ENCODE data around the gene UBE2D3.
A peak's percentile ranks its signal among the peaks of the same experiment; 100 is the strongest.
"Not testable (repeated sequence)": the region's sequence is repeated elsewhere in the genome, so short reads cannot be mapped to it uniquely, and the experiment has no call there.

UBE2D3 gene

DNA sequence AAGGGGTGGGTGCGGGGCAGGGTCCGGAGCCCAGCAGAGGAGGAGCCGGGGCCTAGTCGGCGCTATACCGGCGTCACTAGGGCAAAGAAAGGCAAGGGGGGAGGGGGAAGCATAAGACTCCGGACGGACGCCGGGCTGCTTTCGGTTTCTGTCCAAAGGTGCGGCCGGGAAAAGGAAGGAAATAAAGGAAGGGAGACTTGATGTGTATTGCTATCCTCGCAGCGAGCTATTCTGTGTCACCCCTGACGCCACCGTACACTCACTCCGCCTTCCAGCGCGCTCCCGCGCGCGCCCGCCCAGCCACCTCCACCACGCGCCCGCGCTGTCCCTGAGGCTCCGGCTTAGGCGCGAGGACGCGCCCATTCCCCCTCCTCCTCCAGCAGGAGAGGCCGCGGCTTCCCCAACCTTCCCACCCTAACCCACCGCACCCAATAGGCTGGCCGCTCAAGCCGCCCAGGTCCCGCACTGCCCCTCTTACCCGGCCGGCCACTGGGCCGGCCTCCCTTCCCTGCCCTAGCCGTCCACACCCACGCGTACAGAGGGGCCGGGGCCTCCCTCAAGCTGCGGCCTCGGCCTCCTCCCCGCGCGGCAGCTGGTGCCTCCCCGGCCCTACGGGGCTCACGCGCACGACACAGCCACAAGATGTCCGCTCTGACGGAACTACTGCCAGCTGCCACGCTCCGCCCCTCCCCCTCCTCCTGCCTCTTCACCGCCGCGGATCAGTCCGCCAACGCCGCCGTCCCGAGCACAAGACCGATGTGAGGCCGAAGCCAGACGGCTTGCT lies at the start of gene UBE2D3:
Gene UBE2D3 (minus strand): TSS at position 662 of the 784 bp plus-strand sequence. CDS start 1,043 bp downstream, outside the sequence.
- peak; percentile 83 for DNase-seq (ENCODE audit: low spot score)

DNA sequence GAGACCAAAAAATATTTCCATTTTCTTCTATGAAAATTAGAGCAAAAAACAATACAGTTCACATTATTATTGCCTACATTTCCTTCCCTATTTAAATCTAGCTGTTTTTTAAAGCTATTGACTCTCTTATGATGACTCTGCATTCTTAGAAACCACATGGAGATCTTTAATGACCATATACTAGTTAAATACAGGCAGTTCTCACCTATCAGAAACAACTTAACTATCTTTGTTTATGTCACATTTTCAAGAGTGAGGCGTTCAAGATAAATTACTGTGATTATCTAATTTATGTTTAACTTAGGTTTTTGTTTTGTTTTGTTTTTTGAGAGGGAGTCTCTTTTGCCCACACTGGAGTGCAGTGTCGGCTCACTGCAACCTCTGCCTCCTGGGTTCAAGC lies 44.4 kb upstream of the UBE2D3 start:
- DNase-seq (ENCODE audit: low spot score), result no peak

- no peak for DNase-seq (ENCODE audit: low spot score)
These were observed 42.3 kb upstream of the UBE2D3 start for GRCh38 chr4:102869569-102870197.

DNA sequence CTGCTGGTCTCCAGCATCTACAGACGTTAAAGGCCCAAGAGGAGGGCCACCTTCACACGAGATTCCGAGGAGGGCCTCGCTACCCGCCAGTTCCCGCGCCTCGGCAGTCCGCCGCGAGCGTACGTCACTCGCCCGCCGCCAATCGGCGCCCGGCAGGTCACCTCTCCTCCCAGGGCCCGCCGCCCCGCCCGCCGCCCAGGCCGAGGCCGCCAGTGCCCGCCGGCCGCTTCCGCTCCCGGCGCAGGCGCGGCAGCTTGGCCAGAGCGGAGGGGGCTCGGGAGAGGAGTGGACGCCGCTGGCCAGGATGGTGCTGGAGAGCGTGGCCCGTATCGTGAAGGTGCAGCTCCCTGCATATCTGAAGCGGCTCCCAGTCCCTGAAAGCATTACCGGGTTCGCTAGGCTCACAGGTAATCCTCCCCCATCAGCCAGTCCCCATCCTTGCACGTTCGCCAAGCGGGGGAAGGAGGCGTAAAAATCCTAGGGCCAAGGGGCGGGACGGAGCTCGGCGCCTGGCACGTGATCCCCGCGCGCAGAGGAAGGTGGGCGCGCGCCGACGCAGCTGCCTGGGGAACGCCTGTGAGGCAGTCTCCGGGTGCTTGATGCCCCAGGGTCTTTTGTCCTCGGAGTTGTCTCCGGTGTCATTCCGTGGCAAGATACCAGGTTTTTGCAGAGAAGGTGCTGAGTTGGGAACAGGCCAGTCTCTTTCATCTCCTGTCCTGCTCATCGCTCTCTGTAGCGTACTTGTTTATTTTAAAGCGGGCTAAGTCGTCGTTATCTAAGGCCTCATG lies 41.6 kb upstream of the UBE2D3 start, which contains the start of gene CISD2:
Gene CISD2 (plus strand): TSS at position 212 of the 788 bp plus-strand sequence. CDS start 93 bp downstream, at position 305.
- peak; percentile 96 for DNase-seq (ENCODE audit: low spot score)

- DNase-seq (ENCODE audit: low spot score), result no peak
These were observed 40.9 kb upstream of the UBE2D3 start for GRCh38 chr4:102868153-102868780.

- no peak for DNase-seq (ENCODE audit: low spot score)
These were observed 40.2 kb upstream of the UBE2D3 start for GRCh38 chr4:102867278-102868152.

DNA sequence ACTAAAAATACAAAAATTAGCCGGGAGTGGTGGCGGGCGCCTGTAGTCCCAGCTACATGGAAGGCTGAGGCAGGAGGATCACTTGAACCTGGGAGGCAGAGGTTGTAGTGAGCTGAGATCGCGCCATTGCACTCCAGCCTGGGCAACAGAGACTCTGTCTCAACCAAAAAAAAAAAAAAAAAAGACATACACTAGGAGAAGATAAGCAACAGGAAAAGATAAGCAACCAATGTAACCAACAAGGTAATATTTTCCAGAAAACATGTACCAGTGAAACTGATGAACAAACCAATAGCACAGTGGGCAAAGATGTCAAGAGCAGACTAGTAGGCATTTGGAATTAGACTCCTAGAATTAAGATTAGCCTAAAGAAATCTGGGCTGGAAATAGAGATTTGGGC lies 38.0 kb upstream of the UBE2D3 start:
- DNase-seq (ENCODE audit: low spot score), result not testable (repeated sequence)

GRCh38 chr4:102862747-102863146 lies 35.4 kb upstream of the UBE2D3 start:
- no peak for DNase-seq (ENCODE audit: low spot score)

- no peak for DNase-seq (ENCODE audit: low spot score)
These were observed 34.7 kb upstream of the UBE2D3 start for GRCh38 chr4:102862016-102862415.

GRCh38 chr4:102860611-102861324 lies 33.4 kb upstream of the UBE2D3 start:
- DNase-seq (ENCODE audit: low spot score), result no peak

GRCh38 chr4:102858828-102859464 lies 31.6 kb upstream of the UBE2D3 start:
- DNase-seq (ENCODE audit: low spot score), result no peak

- no peak for DNase-seq (ENCODE audit: low spot score)
These were observed 23.0 kb upstream of the UBE2D3 start for GRCh38 chr4:102850370-102850769.

- no peak for DNase-seq (ENCODE audit: low spot score)
These were observed 22.3 kb upstream of the UBE2D3 start for GRCh38 chr4:102849579-102850104.

DNA sequence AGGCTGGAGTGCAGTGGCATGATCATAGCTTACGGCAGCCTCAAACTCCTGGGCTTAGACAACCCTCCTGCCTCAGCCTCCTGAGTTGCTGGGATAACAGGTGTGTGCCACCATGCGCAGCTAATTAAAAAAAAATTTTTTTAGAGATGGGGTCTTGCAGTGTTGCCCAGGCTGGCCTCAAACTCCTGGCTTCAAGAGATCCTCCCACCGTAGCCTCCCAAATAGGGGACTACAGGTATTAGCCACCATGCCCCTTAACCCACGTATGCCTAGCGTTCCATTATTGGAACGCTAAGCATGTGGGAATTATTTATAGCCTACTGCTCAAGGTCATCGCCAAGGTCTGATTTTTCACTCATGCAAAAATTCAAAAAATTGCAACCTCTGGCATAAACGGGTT lies 20.3 kb upstream of the UBE2D3 start:
- no peak for DNase-seq (ENCODE audit: low spot score)

- no peak for DNase-seq (ENCODE audit: low spot score)
These were observed 16.6 kb upstream of the UBE2D3 start for GRCh38 chr4:102843938-102844337.

DNA sequence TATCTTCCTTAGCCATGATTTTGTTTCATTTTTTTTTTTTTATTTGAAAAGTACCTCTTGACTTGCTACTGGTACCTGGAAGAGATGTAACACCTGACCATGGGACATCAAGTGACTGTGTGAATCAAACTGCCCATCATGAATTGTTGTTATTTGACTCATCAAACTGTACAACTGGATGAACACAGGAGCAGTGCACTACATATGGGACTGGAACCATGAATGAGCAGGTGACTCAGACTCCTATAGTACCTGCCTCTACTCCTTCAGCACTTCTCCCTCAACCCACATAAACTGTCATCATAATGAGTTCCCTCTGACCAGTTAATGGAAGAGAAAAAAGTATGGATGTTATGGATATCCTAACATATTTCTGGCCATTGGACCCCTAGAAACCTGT lies 15.9 kb upstream of the UBE2D3 start:
- no peak for DNase-seq (ENCODE audit: low spot score)

DNA sequence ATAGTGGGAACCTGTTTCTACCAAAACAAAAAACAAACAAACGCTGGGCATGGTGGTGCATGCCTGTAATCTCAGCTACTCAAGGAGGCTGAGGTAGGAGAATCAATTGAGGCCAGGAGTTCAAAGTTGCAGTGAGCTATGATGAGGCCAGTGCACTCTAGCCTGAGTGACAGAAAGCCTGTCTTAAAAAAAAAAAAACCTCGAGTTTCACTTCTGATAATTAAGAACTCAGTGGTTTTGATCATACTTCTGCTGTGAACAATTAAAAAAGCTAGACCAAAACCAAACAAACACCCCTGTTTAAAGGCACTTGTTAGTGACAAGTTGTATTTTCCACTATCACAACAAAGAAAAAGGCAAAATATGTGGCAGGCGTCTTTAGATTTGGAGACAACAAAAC lies 15.0 kb upstream of the UBE2D3 start:
- no peak for DNase-seq (ENCODE audit: low spot score)

DNA sequence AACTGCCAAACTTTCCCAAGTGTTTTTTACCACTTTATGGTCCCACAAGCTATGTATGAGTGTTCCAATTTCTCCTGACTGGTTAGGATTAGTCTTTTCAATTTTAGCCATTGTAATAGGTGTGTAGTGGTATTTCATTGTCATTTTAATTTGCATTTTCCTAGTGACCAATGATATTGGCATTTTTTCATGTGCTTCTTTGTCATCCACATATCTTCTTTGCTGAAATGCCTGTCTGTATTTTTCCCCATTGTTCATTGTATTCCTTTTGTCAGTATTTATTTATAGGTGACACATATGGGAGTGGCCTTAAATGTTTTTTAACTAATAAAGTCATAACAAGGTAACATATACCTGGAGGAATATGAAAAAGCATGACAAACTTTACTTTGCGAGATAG lies 9.2 kb upstream of the UBE2D3 start:
- no peak for DNase-seq (ENCODE audit: low spot score)

DNA sequence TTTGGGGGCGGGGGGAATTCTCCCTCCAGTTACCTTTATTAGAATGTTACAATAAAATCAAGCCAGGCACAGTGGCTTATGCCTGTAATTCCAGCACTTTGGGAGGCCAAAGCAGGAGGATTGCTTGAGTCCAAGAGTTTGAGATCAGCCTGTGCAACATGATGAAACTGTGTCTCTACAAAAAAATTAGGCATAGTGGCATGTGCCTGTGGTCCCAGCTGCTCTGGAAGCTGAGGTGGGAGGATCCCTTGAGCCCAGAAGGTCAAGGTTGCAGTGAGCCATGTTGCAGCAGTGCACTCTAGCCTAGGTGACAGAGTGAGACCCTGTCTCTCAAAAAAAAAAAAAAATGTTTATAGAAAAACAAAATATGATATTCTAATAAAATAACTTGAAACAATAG lies 5.3 kb upstream of the UBE2D3 start:
- DNase-seq (ENCODE audit: low spot score), result no peak

DNA sequence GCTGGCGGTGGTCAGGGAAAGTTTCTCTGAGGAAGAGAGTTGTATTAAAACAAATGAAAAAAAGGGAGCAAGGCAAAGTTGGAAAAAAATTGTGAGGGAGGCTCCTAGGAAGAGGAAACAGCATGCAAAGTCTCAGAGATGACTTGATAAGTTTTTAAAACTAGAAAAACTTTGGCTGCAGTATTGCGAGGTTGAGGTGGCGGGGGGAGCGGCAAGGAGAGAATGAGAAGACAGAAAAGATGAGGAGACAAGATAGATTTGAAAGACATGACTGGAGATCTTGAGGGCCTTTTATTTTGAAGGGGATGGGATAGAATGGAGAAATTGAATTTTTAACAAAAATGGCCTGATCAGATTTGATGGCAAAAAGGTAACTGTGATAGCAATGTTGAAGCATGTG lies 4.8 kb upstream of the UBE2D3 start:
- no peak for DNase-seq (ENCODE audit: low spot score)
